ENCODE data around the gene FGF19.

GRCh38 chr11:69652999-69653398 lies 50.8 kb downstream of the FGF19 start:
- no peak for TF ChIP-seq CTCF (IDR thresholded peaks at IDR 0.05)
- no peak for TF ChIP-seq POLR2A (IDR thresholded peaks at IDR 0.05)
